ENCODE results near the gene NUPR2.
"Not testable (repeated sequence)": the region's sequence is repeated elsewhere in the genome, so short reads cannot be mapped to it uniquely, and the experiment has no call there.

The NUPR2 gene

GRCh38 chr7:56097700-56098099 lies 18.5 kb downstream of the NUPR2 start:
- DNase-seq (ENCODE audit: low read depth): peak; percentile 78
- no peak overlapping the region for H3K4me3 ChIP-seq (ENCODE audit: low read depth, low read length)
- no peak for TF ChIP-seq CTCF (conservative IDR thresholded peaks at IDR 0.05; ENCODE audit: low read depth, low read length)

- peak; percentile 61 for TF ChIP-seq CTCF (conservative IDR thresholded peaks at IDR 0.05; ENCODE audit: low read depth, low read length)
- DNase-seq (ENCODE audit: low read depth): peak; percentile 89
- no peak within 1 kb of the TSS for H3K4me3 ChIP-seq (ENCODE audit: low read depth, low read length)
Measured at GRCh38 chr7:56092789-56093531, 23.3 kb downstream of the NUPR2 start, which contains the start of gene PHKG1. Gene PHKG1, minus strand, starts transcription at chr7:56092952. Its CDS starts 4,011 bp downstream, at chr7:56088941.

GRCh38 chr7:56092388-56092787 lies 23.8 kb downstream of the NUPR2 start:
- not testable (repeated sequence) for H3K4me3 ChIP-seq (ENCODE audit: low read depth, low read length); DNase-seq (ENCODE audit: low read depth)

- DNase-seq (ENCODE audit: low read depth): no peak
- no peak overlapping the region for H3K4me3 ChIP-seq (ENCODE audit: low read depth, low read length)
- TF ChIP-seq CTCF (conservative IDR thresholded peaks at IDR 0.05; ENCODE audit: low read depth, low read length): no peak
Measured at GRCh38 chr7:56091591-56091990, 24.6 kb downstream of the NUPR2 start.

- DNase-seq (ENCODE audit: low read depth): no peak
- no peak overlapping the region for H3K4me3 ChIP-seq (ENCODE audit: low read depth, low read length)
- no peak for TF ChIP-seq CTCF (conservative IDR thresholded peaks at IDR 0.05; ENCODE audit: low read depth, low read length)
Measured at GRCh38 chr7:56087445-56087844, 28.8 kb downstream of the NUPR2 start.

GRCh38 chr7:56086761-56087160 lies 29.5 kb downstream of the NUPR2 start:
- no peak for DNase-seq (ENCODE audit: low read depth)
- no peak for TF ChIP-seq CTCF (conservative IDR thresholded peaks at IDR 0.05; ENCODE audit: low read depth, low read length)
- no peak overlapping the region for H3K4me3 ChIP-seq (ENCODE audit: low read depth, low read length)

GRCh38 chr7:56083150-56083785 lies 32.9 kb downstream of the NUPR2 start:
- TF ChIP-seq CTCF (conservative IDR thresholded peaks at IDR 0.05; ENCODE audit: low read depth, low read length): no peak
- DNase-seq (ENCODE audit: low read depth): peak; percentile 13
- no peak overlapping the region for H3K4me3 ChIP-seq (ENCODE audit: low read depth, low read length)

All from choroid plexus epithelial cell (primary cell).